ENCODE data around the gene OR2G6.
"Not testable (repeated sequence)": the region's sequence is repeated elsewhere in the genome, so short reads cannot be mapped to it uniquely, and the experiment has no call there.

The OR2G6 gene

GRCh38 chr1:248507773-248508172 lies at the start of gene OR2G6:
OR2G6 (plus strand) TSS chr1:248508073; CDS start chr1:248521647, 13,574 bp downstream.
- not testable (repeated sequence) for DNase-seq (ENCODE audit: low read depth)

DNA sequence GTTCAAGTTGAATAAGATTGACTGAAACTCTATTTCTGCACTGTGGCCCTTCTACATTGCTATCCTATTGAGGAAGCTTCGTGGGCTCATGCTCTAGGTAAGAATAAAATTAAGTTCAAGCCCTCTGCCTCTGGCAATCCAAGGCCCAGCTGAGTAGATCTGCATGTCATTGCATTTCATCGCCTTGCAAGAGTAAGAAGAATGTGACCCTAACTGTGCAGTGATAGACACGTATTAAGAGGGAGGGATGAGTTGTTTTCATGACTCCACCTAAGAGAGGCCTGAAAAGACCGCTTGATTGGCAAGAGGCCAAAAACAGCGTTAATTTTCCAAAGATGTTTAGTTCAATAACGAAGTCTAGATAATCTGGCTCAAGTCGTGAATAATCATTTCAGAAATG lies 48.8 kb upstream of the OR2G6 start:
- not testable (repeated sequence) for DNase-seq (ENCODE audit: low read depth)

DNA sequence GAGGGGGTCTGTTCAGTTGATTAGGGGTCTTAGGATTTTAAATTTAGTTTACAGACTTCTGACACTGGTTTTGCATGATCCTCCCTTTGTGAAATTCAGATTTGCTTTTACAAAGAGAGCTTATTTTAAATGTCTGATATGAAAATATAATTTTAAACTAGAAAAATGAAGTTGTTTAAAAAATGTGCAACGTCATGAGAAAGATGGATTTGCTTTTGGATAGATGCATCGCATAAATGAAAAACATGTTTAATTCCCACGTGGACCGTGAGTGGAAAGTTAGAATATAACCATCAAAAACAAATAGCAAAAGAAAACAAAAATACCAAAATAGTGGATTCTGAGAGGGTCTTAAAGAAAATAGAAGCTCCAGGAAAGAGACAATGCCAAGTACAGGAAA lies 36.7 kb upstream of the OR2G6 start:
- DNase-seq (ENCODE audit: low read depth), result no peak

GRCh38 chr1:248472111-248472510 lies 35.8 kb upstream of the OR2G6 start:
- DNase-seq (ENCODE audit: low read depth), result not testable (repeated sequence)

DNA sequence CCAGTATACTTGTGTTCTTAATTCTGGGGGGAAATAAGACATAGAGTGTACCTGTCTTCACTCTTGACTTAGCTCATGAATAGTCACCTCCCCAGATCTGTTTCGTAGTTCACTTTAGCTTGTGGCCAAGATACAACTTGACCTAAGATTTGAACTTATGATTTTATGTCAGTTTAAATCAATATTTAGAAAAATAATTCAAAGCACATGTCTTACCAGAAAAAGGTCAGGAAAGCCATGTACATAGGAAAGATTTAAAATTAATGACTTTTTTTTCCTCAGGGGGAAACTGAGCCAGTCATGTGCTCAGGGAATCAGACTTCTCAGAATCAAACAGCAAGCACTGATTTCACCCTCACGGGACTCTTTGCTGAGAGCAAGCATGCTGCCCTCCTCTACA lies 34.8 kb upstream of the OR2G6 start, which contains the start of gene OR2T3:
Gene OR2T3 (plus strand): TSS at position 301 of the 400 bp plus-strand sequence. CDS start 0 bp downstream, at position 301.
- DNase-seq (ENCODE audit: low read depth), result not testable (repeated sequence)

DNA sequence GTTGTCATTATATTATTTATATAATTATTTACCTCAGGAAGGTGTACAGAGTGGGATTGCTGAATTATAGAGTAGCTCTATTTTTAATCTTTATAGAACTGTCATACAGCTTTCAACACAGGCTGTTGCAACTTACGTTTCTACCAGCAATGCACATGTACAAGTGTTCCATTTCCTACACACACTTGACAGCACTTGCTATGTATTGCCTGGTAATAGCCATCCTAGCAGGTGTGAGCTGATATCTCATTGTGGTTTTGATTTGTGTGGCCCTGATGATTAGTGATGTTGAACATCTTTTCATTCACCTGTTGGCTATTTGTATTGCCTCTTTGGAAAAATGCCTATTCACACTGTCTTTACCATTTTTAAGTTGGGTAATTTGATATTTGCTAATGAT lies 32.2 kb upstream of the OR2G6 start:
- not testable (repeated sequence) for DNase-seq (ENCODE audit: low read depth)

DNA sequence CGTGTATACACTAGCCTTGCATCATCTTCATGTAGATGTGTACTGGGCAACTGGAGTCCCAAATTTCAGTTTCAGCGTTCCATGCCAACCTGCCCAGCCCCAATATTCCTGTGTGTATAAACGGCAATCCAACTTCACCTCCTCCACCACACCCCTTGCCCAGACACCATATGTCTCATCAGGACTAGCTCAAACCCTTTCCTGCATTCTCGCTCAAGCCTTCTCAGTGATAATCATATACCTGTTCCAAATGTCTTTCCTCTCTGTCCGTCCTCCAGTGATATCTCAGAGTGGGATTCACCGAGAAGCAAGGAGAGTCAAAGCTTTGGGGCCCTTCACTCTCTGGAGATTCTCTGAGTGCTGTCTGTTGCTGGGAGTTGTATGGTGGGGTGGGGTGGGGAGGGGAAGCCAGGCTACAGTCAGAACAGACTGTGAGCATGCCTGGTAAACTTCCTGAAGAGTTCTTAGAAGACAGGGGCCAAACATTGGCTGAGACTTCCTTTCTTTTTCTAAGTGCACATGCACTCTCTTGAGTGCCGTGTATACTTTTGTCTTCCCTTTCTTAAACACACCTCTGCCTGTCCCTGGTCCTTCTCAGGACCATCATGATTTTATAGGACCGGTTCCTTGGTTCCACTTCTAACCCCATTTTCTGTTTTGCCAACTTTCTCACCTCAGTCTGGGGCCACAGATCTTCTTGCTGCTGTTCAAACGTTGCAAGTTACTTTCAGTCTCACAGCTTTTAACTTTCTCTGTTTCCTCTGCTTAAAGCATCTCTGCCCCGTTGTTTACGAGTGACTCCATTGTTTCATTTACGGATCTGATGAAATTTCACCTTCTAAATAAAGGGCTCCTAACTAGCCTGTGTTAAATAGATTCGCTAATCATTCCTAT lies 25.9 kb upstream of the OR2G6 start:
- DNase-seq (ENCODE audit: low read depth), result not testable (repeated sequence)

DNA sequence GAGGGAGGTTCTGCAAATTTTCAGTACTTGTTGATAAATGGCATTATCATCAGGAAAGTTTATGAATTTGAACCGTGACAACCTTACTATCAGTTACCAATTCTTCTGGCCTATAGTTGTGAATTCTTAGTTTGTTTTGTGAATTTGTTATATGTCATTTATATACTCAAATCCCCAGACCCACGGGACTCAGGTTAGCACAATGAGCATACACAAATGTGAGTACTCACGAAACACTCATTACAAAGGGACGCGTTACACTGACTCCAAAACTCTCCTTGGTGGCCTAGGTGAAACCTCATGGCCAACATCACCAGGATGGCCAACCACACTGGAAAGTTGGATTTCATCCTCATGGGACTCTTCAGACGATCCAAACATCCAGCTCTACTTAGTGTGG lies 19.6 kb upstream of the OR2G6 start, which contains the start of gene OR2T5:
Gene OR2T5 (plus strand): TSS at position 301 of the 400 bp plus-strand sequence. CDS start 0 bp downstream, at position 301.
- not testable (repeated sequence) for DNase-seq (ENCODE audit: low read depth)

DNA sequence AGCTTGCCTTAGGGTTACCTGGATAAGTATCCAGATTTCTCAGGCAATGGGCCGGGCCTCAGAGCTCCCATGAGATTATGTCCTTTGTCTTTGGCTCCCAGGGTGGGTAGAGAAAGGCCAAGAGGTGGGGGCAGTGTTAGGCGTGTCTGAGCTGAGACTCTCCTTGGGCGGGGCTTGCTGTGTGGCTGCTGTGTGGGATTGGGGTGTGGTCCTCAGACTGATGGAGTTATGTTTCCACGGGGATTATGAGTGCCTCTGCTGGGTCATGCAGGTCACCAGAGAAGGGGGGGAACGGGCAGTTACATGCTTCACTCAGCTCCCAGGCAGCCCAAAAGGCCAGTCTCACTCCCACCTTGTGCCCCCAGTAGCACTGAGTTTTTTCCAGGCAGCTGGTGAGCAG lies 11.2 kb upstream of the OR2G6 start:
- DNase-seq (ENCODE audit: low read depth), result not testable (repeated sequence)

DNA sequence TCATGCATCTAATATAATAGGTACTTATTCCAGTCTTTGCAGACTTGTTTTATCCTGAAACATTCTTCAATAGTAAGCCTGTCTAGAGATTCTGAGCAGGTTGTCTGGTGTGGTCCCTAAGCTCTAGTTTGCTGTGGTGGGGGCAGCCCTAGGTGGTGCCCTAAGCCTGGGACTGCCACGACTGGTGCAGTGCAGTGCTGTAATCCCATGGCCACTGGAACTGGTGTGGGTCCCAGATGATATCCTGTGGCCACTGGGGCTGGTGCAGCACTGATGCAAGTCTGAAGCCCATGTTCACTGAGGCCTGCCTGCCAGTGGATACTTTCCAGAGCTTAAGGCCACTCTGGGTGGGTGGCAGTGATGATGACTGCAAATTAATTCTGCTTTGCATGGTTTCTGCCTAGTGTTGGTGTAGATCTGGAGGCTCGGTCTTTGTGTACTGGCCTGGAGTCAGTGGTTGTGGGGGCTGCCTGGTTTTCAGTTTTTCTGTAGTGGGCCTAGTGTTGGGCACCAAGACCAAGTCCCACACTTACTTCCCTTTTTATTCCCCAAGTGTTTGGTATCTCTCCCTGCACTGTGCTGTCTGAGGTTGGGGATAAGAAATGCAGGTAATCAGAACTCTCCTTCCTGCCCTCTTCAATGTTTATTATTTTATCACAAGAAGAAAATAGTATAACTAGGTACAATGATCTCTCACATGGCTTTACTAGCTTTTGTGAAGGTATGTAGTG lies 7.4 kb upstream of the OR2G6 start:
- not testable (repeated sequence) for DNase-seq (ENCODE audit: low read depth)

DNA sequence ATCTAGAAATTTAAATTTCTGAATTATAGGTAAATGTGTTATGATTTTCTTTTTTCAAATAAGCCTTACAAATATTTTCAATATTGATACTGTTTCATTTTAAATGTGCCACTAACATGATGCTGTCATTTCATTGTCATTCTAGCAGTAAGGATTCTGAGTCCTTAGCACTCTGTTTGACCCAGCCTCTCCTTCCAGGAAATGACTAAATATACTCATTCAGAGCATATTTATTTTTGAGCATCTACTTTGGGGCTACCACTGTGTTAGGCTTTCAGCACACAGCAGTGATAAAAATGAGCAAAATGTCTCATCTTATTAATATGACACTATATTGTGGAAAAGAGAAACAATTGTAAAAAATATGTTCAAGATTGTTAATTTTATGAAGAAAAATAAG lies 2.3 kb downstream of the OR2G6 start:
- not testable (repeated sequence) for DNase-seq (ENCODE audit: low read depth)

GRCh38 chr1:248521856-248522255 lies 14.0 kb downstream of the OR2G6 start:
- no peak for DNase-seq (ENCODE audit: low read depth)

- not testable (repeated sequence) for DNase-seq (ENCODE audit: low read depth)
These were observed 29.6 kb downstream of the OR2G6 start for GRCh38 chr1:248537449-248537848.

DNA sequence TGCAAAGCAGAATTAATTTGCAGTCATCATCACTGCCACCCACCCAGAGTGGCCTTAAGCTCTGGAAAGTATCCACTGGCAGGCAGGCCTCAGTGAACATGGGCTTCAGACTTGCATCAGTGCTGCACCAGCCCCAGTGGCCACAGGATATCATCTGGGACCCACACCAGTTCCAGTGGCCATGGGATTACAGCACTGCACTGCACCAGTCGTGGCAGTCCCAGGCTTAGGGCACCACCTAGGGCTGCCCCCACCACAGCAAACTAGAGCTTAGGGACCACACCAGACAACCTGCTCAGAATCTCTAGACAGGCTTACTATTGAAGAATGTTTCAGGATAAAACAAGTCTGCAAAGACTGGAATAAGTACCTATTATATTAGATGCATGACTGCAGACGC lies 39.5 kb downstream of the OR2G6 start:
- DNase-seq (ENCODE audit: low read depth), result not testable (repeated sequence)

DNA sequence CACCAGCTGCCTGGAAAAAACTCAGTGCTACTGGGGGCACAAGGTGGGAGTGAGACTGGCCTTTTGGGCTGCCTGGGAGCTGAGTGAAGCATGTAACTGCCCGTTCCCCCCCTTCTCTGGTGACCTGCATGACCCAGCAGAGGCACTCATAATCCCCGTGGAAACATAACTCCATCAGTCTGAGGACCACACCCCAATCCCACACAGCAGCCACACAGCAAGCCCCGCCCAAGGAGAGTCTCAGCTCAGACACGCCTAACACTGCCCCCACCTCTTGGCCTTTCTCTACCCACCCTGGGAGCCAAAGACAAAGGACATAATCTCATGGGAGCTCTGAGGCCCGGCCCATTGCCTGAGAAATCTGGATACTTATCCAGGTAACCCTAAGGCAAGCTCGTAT lies 43.2 kb downstream of the OR2G6 start:
- DNase-seq (ENCODE audit: low read depth), result not testable (repeated sequence)

DNA sequence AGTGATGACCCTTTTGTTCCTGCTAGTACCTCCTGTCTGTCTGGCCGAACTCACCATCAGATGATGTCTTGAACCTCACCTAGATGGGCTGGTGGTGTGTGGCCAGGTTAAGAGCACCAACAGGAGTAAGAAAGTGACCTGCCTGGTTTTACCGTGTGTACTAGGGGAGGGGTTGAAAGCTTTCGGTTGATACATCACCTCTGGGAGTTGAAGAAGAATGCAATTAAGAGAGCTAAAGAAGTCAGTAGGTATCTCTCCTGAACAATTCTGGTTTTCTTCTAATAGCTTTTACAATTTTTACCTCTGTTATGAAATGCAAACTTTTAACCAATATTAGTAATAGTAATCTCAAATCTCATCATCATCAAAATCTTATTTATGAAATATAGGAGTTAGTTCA lies 54.8 kb downstream of the OR2G6 start, which contains the start of gene OR2T29:
Gene OR2T29 (minus strand): TSS at position 101 of the 400 bp plus-strand sequence. CDS start 3,281 bp downstream, outside the sequence.
- DNase-seq (ENCODE audit: low read depth), result not testable (repeated sequence)

DNA sequence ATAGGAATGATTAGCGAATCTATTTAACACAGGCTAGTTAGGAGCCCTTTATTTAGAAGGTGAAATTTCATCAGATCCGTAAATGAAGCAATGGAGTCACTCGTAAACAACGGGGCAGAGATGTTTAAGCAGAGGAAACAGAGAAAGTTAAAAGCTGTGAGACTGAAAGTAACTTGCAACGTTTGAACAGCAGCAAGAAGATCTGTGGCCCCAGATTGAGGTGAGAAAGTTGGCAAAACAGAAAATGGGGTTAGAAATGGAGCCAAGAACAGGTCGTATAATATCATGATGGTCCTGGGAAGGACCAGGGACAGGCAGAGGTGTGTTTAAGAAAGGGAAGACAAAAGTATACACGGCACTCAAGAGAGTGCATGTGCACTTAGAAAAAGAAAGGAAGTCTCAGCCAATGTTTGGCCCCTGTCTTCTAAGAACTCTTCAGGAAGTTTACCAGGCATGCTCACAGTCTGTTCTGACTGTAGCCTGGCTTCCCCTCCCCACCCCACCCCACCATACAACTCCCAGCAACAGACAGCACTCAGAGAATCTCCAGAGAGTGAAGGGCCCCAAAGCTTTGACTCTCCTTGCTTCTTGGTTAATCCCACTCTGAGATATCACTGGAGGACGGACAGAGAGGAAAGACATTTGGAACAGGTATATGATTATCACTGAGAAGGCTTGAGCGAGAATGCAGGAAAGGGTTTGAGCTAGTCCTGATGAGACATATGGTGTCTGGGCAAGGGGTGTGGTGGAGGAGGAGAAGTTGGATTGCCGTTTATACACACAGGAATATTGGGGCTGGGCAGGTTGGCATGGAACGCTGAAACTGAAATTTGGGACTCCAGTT lies 57.9 kb downstream of the OR2G6 start:
- not testable (repeated sequence) for DNase-seq (ENCODE audit: low read depth)

DNA sequence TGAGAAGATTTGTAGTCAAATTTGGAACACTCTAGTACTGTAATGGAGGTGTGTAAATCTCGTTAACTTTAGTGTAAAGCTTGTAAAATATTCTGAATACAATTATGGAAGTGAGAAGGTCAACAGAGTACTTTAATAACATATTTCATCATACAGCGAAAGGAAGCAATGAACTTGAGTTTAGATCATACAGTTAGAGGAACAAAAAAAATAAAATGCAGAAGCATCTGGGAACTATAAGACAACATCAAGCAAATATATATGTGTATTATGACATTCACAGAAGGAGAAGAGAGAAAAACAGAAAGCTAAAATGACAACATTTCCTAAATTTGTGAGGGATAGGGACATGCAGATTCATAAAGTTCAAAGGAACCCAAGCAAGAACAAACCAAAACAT lies 61.2 kb downstream of the OR2G6 start:
- not testable (repeated sequence) for DNase-seq (ENCODE audit: low read depth)

DNA sequence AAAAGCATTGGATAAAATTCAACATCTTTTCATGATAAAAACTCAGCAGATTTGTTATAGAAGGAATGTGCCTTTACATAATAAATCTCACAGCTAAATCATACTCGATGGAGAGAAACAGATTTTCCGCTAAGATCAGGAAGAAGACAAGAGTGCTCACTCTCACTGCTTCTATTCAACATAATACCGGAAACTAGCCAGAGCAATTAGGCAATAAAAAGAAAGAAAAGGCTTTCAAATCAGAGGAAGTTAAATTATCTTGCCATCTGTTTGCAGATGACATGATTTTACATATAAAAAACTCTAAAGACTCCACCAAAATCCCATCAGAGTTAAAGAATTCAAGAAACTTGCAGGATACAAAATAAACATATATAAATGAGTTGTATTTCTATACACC lies 62.9 kb downstream of the OR2G6 start:
- DNase-seq (ENCODE audit: low read depth), result not testable (repeated sequence)

- not testable (repeated sequence) for DNase-seq (ENCODE audit: low read depth)
These were observed 64.2 kb downstream of the OR2G6 start for GRCh38 chr1:248572049-248572448.

GRCh38 chr1:248573856-248574255 lies 66.0 kb downstream of the OR2G6 start:
- not testable (repeated sequence) for DNase-seq (ENCODE audit: low read depth)

Data from non-pigmented ciliary epithelial cell (primary cell).